Dermis microvascular lymphatic vessel endothelial cell (primary cell): ENCODE data around the gene GAREM1. TPM values are rescaled to one million over a fixed set of nuclear protein-coding genes. Genes with fewer than 3 reads are reported as not detected.
A peak's percentile ranks its signal among the peaks of the same experiment; 100 is the strongest.
"Not testable (repeated sequence)": the region's sequence is repeated elsewhere in the genome, so short reads cannot be mapped to it uniquely, and the experiment has no call there.

Experiments
- DNase-seq, 2 donors: peaks; one replicate each; pipeline versions ENCODE4 v3.0.0 to v3.0.0-alpha.2; 2010; ENCODE audit warnings: low read depth in 2 of 2
- total RNA-seq: library from RNA; depleted of rRNA; stranded (reverse); fragments of >200 nt; gene quantifications from 2 replicates; pipeline ENCODE4 v1.2.1, GENCODE V29; 2014

Gene GAREM1
- total RNA-seq, 1 donor from 2014 or later = 0.26 TPM

DNA sequence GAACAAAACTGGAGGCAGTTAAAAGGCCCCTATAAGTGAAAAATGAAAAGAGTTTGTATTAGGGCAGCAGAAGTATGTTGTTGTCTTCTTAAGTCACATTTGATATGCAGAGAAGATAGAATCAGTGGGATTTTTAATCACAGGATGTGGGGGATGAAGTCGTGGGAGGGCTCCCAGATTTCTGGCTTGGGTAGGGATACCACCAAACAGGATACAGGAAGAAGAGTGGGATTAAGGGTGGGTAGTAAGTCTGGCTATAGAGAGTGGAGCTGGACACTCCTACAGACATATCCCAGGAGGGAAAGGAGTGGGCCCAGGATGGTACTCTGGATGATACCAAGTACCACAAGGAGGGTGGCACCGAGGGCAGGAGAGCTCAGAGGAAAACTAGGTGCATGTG, 99.3 kb downstream of the GAREM1 start:
- no peak for DNase-seq

DNA sequence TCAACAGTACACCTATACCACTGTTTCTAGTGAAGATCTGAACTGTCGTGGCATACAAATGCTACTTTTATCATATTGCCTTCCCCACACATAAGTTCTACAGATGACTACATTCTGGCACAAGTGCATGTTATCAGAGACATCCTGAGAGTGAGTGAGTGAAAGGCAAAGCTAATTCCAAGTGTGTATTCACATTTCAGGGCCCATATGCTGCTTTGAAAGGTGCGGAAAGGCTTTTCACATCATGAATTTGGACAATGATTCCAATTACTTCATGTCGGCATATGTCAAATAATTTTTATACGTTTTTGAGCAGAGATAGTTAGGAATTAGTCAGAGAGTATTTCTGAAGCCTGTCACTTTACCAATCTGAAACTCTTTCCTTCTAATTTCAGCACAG, 101.7 kb downstream of the GAREM1 start:
- DNase-seq = no peak

DNA sequence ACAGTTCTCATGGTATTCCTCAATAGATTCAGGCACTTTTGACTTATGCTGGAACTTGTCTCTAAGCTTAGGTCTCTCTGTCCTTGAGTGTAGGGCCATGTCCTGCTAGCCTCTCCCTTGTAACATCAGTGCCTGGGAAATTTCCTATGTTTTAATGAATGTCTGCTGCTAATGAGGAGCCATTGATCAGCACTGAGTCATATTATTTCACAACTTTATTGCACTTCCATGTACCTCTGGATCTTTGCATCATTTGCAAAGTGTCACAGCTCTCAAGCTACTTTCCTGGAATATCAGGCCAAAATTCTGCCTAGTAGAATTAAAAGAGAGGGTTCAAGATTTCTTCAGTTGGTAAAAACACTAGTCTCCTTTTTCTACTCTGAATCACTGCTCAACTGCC, 102.5 kb downstream of the GAREM1 start:
- DNase-seq = no peak

- no peak for DNase-seq
Measured at GRCh38 chr18:32366586-32367538, 103.8 kb downstream of the GAREM1 start.

- DNase-seq = no peak
Measured at GRCh38 chr18:32362484-32362883, 108.2 kb downstream of the GAREM1 start.

GRCh38 chr18:32360682-32361345, 109.9 kb downstream of the GAREM1 start:
- DNase-seq = no peak

DNA sequence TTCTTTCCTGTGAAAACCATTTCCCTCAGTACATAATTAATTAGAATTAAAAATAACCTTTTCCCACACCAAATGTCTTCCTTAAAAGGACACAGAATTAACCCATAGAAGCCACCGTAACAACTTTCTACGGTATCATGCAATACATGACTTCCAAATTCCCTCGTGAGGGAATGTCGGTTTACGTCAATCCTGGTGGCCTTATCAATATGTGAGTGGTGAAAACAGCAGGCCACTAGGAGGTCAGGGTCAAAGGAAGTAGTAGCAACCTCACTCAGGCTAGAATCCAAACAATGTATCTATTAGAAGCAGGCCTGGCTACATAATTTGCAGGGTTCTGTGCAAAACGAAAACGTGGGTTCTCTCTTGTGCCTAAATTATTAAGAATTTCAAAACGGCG, 112.2 kb downstream of the GAREM1 start:
- DNase-seq = no peak

- DNase-seq = no peak
Measured at GRCh38 chr18:32358075-32358474, 112.6 kb downstream of the GAREM1 start.

DNA sequence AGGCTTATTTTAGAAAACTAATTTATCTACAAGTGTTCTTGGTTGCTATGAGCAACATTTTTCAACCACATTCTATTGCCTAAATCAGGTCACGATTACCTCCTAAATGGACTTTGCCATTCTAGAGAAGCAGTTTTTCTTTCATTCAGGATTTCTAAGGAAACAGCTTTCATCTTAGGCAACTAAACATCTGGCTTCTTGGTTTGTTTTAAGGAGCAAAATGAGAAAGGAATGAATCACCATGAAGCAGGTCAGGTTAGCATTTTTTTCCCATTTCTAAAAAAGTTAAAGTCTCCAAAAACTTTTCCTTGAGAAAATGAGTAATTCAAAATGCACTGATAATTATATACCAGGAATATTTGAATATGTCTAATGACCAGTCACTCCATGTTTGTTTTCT, 114.8 kb downstream of the GAREM1 start:
- no peak for DNase-seq

- no peak for DNase-seq
Measured at GRCh38 chr18:32354518-32354917, 116.2 kb downstream of the GAREM1 start.

GRCh38 chr18:32353257-32353656, 117.4 kb downstream of the GAREM1 start:
- DNase-seq = no peak

GRCh38 chr18:32351032-32351431, 119.7 kb downstream of the GAREM1 start:
- no peak for DNase-seq

- peak; percentile 26 to 92 for DNase-seq
Measured at GRCh38 chr18:32349728-32350395, 120.8 kb downstream of the GAREM1 start.

- DNase-seq = no peak
Measured at GRCh38 chr18:32346671-32347070, 124.0 kb downstream of the GAREM1 start.

GRCh38 chr18:32343634-32344033, 127.0 kb downstream of the GAREM1 start:
- DNase-seq = no peak

DNA sequence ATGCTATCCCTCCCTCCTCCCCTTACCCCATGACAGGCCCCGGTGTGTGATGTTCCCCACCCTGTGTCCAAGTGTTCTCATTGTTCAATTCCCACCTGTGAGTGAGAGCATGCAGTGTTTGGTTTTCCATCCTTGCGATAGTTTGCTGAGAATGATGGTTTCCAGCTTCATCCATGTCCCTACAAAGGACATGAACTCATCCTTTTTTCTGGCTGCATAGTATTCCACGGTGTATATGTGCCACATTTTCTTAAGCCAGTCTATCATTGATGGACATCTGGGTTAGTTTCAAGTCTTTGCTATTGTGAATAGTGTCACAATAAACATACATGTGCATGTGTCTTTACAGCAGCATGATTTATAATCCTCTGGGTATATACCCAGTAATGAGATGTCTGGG, 129.6 kb downstream of the GAREM1 start:
- DNase-seq = not testable (repeated sequence)

DNA sequence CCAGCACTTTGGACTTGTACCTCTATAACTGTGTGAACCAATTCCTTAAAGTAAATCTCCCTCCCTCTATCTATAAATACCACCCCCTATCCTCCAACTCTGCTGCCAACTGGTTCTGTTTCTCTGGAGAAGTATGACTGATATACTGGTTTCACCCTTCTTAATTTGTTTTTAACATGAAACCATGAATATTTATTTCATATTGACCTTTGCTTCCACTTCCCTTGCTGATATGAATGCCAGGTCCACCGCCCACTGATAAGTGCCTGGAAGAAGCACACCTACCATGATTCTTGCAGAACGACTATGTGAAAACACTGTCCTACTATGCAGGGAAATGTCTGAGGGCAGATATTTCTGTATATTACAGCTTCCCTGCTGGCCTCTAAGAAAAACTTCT, 131.6 kb downstream of the GAREM1 start:
- no peak for DNase-seq

GRCh38 chr18:32337821-32338220, 132.9 kb downstream of the GAREM1 start:
- no peak for DNase-seq

GRCh38 chr18:32337347-32337746, 133.3 kb downstream of the GAREM1 start:
- no peak for DNase-seq

- DNase-seq = no peak
Measured at GRCh38 chr18:32335228-32335627, 135.5 kb downstream of the GAREM1 start.

- DNase-seq = no peak
Measured at GRCh38 chr18:32333781-32334180, 136.9 kb downstream of the GAREM1 start.

- no peak for DNase-seq
Measured at GRCh38 chr18:32332708-32333107, 138.0 kb downstream of the GAREM1 start.
